ENCODE measurements around the gene NSD1. TPM values are rescaled to one million over a fixed set of nuclear protein-coding genes. Genes with fewer than 3 reads are reported as not detected.

NSD1 gene
- total RNA-seq, 1 donor, result 32.9 TPM

DNA sequence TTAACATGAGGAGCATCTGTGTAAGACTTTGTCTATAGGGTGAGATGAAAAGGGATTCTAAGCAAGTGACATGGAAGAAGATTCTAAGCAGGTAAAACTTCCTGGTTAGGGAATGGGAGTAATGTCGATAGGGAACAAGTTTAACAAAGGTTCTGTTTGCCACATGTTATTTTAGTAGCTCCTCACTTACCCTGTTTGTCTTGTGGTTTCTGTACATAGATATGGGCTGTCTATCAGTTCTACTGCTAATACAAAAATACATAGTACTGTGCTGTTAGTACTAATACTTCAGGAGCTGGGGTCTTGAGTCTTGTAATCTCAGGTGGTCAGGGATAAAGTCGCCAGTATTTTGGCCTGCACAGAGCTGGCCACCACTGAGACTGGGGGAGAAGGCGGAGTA, 137.1 kb downstream of the NSD1 start:
- no peak for DNase-seq (ENCODE audit: low read depth in 2 of 3, low spot score in 2 of 3)

DNA sequence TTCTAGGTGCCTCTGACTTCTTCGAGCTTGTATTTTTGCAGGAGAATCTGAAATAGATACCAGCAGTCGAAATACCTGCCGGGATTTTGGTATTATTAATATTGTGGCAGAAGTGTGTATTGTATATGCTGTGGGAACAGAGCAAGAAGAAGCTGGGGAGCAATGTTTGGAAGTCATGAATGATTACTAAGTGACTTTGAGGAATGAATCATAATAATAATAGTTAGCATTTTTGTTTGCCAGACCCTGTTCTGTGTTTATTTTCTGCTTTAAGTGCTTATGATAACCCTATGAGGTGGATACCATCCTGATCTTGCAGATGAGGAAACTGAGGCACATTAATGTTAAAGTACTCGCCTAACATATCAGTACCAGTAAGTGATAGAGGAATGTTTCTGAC, 137.5 kb downstream of the NSD1 start:
- no peak for DNase-seq (ENCODE audit: low read depth in 2 of 3, low spot score in 2 of 3)

DNA sequence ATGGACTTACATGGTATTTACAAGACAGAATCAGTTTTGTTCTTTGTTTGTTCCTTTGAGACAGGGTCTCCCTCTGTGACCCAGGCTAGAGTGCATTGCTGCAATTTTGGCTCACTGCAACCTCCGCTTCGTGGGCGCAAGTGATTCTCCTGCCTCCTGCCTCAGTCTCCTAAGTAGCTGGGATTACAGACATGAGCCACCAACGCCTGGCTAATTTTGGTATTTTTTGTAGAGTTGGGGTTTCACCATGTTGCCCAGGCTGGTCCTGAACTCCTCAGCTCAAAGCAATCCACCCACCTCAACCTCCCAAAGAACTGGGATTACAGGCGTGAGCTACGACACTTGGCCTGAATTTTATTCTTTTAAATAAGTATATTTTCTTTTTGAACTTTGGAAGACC, 142.3 kb downstream of the NSD1 start:
- no peak for DNase-seq (ENCODE audit: low read depth in 2 of 3, low spot score in 2 of 3)

DNA sequence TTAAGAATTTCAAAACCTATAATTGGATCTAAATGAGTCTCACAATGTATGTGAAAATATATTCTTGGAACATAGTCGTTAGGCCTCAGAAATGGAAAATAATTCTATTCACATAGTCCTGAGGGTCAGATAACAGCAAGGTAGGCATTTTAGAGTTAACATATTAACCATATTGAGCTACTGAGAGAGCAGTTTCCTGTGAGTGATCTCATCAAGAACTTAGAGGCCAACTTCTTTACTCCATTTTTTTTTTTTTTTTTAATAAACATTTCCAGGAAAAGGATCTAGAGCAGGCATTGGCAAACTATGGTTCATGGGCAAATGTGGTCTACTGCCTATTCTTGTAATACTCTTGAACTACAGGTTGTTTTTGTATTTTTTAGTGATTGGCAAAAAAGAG, 143.3 kb downstream of the NSD1 start:
- DNase-seq (ENCODE audit: low read depth in 2 of 3, low spot score in 2 of 3), result no peak

DNA sequence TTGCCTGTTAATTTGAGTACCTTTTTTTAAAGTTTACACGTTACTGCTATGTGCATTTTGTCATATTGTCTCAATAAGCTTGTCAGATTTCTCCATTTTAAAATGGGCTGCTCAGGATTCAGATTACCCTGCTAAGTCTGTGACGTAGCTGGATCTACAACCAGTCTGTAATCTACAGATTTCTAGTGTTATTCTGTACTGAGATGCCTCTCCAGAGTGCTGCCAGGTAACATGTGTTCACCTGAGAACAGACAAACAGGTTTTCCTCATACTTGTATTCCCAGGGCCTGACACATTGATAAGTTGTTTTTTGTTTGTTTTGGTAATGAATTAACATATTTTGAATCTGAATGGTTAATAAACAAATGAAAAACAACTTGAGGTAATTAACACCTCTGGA, 154.6 kb downstream of the NSD1 start:
- no peak for DNase-seq (ENCODE audit: low read depth in 2 of 3, low spot score in 2 of 3)

DNA sequence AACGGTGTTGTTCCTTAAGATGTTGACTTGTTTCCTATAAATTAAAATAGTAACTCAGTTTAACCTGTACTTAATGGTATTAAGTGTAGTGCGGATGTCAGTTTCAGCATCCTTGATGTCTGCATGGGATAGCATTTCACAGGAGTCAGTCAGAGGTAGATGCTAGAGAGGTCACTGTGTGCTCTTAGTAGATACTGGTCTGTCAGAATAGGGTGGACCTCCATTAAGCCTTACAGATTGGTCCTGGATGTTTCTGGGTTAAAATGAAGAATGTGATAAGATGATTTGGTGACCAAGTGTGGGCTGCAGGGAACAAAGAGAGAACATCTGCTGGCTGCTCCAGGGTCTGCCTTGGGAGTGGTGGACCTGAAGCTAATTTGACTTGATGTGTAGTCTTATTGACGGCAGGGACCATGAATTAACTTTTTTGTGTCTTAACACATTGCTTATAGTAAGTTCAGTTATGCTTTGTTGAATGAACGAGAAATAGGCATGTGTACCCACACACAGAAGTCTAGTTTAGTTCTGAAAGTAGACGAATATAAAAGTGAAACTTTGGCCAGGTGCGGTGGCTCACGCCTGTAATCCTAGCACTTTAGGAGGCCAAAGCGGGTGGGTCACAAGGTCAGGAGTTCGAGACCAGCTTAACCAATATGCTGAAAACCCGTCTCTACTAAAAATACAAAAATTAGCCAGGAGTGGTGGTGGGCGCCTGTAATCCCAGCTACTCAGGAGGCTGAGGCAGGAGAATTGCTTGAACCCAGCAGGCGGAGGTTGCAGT, 157.4 kb downstream of the NSD1 start:
- DNase-seq (ENCODE audit: low read depth in 2 of 3, low spot score in 2 of 3), result no peak

DNA sequence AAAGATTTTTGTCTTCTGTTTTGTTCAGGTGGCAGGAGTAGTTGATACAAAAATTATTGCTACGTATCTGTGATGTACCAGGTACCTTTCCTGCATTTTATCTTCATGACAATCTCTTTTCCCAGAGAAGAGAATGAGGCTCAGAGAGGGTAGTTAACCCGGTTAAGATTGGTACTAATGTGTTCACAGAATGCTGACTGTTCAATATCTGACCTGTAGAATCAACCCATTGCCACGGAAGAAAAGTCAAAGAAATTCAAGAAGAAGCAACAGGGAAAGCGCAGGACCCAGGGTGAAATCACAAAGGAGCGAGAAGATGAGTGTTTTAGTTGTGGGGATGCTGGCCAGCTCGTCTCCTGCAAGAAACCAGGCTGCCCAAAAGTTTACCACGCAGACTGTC, 158.2 kb downstream of the NSD1 start:
- no peak for DNase-seq (ENCODE audit: low read depth in 2 of 3, low spot score in 2 of 3)

DNA sequence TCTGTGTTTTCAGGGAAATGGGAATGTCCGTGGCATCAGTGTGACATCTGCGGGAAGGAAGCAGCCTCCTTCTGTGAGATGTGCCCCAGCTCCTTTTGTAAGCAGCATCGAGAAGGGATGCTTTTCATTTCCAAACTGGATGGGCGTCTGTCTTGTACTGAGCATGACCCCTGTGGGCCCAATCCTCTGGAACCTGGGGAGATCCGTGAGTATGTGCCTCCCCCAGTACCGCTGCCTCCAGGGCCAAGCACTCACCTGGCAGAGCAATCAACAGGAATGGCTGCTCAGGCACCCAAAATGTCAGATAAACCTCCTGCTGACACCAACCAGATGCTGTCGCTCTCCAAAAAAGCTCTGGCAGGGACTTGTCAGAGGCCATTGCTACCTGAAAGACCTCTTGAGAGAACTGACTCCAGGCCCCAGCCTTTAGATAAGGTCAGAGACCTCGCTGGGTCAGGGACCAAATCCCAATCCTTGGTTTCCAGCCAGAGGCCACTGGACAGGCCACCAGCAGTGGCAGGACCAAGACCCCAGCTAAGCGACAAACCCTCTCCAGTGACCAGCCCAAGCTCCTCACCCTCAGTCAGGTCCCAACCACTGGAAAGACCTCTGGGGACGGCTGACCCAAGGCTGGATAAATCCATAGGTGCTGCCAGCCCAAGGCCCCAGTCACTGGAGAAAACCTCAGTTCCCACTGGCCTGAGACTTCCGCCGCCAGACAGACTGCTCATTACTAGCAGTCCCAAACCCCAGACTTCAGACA, 160.4 kb downstream of the NSD1 start:
- DNase-seq (ENCODE audit: low read depth in 2 of 3, low spot score in 2 of 3), result no peak

DNA sequence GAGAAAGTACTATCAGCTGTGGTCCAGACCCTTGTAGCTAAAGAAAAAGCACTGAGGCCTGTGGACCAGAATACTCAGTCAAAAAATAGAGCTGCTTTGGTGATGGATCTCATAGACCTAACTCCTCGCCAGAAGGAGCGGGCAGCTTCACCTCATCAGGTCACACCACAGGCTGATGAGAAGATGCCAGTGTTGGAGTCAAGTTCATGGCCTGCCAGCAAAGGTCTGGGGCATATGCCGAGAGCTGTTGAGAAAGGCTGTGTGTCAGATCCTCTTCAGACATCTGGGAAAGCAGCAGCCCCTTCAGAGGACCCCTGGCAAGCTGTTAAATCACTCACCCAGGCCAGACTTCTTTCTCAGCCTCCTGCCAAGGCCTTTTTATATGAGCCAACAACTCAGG, 161.1 kb downstream of the NSD1 start:
- no peak for DNase-seq (ENCODE audit: low read depth in 2 of 3, low spot score in 2 of 3)

DNA sequence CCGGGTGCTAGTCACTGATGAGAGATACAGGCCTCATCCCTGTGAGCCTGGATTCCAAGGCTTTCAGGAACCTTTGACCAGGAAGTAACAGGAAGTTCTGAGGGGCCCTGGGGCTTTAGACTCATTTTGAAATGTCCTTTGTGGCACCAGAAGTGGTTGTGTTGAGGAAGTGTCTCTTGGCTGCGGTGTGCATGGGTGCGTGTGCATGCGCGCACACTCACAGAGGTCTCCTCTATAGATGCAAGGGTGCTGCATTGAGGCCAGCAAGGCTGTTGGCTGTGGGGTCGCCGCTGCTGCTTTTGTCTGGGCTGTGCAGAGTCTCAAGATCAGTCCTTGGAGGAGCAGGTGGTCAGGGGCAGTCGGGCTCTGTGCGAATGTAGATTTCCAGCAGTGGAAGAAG, 162.4 kb downstream of the NSD1 start:
- no peak for DNase-seq (ENCODE audit: low read depth in 2 of 3, low spot score in 2 of 3)

DNA sequence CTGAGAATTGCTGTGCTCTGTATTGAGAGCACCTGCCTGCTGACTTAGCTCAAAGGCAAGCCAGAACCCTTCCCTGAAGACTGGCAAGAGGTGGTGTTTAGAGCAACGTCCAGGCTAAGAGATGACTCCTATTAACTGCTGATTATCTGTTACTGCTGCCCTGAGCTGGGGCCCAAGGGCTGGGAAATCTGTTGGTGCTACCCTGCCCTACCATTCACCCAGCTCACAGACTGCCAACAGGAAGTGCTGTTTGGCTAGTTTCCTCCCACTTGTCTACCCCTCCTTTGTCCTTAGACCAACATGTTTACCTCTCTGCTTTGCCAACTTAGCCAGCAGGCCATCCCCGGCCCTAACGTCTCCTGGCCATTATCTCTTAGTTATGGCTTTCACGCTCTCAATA, 163.0 kb downstream of the NSD1 start:
- DNase-seq (ENCODE audit: low read depth in 2 of 3, low spot score in 2 of 3), result no peak

DNA sequence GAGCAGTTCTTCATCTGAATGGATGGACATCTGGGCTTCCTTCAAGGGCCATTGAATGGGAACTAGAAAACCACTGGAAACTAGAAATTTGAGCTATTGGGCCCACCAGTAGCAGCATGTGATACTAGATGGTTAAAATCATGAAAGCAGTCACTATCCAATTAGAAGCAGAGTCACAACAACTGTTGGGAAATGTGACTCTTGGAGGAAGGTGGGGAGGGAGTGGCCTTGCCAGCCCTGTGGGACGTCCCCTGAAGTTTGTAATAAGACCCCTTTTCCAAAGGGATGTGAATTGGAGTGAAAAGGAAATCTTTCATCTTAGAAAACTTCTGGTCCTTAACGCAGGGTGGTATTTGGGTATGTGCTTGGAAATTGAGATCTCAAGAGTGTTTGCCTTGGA, 164.3 kb downstream of the NSD1 start:
- DNase-seq (ENCODE audit: low read depth in 2 of 3, low spot score in 2 of 3), result no peak

DNA sequence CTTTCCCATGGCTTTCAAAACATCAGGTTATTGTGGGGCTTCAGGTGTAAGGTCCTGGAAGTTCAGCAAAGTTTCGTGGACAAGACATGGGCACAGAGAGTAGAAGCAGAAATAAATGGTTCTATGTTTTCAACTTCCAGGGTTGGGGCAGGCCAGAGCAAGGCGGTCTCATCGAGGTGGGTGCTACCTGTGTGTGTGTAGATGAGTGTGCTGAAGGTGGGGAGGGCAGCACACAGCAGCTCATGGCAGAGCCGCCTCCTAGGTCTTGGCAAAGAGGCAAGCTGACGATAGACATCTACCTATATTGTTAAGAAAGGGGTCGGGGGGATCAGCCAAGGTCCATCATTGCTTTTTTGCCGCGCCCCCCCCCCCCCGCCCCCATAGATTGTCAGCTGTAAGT, 166.1 kb downstream of the NSD1 start:
- DNase-seq (ENCODE audit: low read depth in 2 of 3, low spot score in 2 of 3), result no peak

DNA sequence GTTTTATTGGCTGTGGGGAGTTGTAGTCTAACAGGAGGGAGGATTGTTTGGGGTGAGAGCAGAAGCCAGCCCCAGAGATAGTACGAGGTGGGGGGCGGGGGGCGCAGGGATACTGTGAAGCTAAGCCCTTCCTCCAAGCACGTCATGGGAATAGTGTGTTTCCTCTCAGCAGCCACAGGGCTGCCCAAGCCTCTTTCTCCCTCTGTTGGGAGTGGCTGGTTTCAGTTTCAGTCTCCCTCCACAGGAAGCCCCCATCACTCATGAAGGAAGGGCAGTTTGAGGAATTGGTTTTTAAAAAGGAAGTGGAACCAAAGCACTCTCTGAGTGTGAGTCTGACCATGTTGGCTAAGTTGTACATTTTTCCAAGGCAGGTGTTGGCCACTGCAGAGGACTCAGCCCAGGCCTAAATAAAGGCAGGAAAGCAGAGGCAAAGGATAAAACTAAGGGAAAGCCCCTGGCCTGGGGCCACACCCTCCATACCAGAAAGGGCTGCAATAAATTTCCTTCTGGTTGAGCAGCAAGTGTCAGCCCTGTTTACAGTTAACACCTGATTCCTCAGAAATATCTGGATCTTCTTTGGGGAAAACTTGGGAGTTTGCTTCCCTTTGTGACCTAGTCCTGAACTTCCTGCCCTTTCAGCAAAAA, 166.8 kb downstream of the NSD1 start:
- DNase-seq (ENCODE audit: low read depth in 2 of 3, low spot score in 2 of 3), result peak in 2 of 3 donors; percentile 91 to 94

DNA sequence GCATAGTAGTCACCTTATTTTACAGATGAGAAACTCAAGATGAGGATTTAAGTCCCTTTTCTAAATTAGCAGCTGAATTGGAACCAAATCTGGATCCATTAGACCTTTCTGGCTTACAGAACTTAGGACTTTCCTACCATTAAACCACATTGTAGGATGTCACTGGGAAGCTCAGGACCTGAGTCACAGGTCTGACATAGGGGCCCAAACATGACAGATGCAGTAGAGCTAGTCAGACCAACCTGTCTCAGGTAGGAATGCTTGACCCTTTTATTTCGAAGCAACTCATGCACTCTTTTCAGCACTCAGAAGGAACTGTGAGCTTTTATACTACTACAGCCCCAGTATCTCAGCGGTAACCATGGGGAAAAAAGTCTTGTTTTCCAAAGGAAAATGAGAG, 167.4 kb downstream of the NSD1 start:
- no peak for DNase-seq (ENCODE audit: low read depth in 2 of 3, low spot score in 2 of 3)

DNA sequence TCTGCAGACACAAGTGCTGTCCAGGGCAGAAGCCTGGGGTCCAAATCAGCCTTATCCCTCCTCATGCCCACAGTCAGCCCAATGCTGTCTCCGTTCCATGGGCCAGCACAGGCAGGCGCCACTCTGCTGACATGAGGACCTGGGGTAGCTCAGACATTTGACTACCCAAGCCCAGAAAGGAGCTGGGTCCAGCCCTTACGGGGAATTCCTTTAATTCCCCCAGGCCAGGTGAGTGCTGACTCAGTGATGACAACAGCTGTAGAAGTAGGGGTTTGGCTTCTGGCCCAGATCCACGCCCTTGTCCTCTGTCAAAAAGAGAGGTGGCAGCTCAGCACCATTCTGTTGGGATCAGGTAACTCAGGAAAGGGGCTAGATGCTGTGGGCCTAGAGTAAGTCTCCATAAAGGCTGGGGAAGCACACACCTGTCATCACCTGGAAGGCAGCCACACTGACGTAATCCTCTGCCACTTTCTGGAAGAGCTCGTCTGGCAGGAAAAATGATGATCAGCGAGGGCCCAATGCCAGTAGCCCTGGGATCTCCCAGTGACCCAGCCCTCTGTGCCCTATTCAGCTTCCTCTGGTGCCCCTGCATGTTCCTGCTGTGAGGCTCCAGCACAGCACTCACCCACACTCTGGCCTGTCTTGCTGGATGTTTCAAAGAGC, 168.1 kb downstream of the NSD1 start:
- no peak for DNase-seq (ENCODE audit: low read depth in 2 of 3, low spot score in 2 of 3)

DNA sequence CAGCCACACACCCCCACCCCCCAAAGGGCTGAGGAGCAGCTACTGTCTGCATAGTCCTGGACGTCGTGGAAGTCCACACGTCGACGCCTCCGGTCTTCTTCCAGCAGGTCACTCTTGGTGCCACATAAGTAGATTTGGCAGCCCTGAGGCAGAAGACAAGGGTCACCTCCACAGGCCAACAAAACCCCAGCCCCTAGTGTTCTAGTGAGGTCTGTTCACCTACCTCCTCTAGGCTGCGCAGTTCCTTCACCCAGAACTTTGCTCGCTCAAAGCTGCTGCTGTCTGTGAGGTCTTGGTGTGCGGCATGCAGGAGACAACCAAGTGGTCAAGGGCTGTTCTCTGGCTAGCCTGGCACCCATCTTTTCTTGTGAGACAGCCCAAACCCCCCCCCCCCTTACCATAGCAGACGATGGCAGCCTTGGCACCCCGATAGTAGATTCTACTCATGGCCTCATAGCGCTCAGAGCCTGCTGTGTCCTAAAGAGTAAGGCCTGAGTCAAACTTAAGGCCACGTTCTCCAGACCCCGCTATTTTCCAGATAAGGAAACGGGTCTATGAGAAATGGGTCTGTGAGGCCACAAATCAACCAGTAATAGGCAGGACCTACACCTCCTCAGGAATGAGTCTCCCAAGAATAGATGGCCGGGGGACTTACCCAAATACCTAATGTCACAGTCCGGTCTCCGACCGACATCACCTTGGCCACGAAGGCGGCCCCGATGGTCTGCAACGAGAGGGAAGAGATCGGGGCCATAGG, 169.0 kb downstream of the NSD1 start:
- no peak for DNase-seq (ENCODE audit: low read depth in 2 of 3, low spot score in 2 of 3)

DNA sequence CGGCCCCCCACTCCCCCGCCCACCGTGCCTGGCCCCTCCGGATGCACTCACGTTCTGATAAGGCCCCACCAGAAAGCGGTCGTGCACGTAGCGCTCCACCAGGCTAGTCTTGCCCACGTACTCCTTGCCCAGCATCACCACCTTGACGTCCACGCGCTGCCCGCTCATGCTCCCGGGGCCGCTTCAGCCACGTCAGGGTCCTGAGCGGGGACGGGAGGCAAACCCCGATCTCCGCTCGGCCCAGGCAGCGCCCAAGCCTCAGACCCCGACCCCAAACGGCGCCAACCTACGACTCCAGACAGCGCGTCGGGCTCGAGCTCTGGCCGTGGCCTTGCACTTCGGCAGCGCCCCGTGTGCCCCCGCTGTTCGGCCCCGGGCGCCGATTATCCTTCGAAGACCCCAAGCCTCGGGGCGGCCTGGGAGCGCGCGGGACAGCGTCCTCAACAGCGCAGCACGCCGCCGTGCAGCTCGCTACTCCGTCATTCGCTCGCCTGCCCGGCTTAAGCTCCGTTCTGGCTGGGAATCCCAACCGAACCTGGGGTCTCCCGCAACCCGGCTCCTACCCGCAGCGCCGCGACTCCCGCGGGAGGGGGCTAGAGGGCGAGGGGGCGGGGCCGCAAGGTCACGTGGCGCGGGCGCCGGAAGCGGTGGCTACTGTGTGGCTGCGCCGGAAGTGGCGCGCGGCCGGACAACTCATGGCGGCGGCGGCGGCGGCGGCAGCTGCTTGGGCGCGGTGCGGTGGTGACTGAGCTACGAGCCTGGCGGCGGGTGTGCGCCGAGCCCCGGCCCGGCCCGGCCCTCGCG, 169.8 kb downstream of the NSD1 start, which contains the start of the genes PRELID1 and RAB24:
PRELID1 (plus strand) TSS at position 679 of the 804 bp plus-strand sequence. CDS start 187 bp downstream, outside the sequence.
RAB24 (minus strand) TSS at position 599 of the 804 bp plus-strand sequence; CDS start at position 168, 431 bp downstream.
- peak; percentile 76 to 89 (median 86) for DNase-seq (ENCODE audit: low read depth in 2 of 3, low spot score in 2 of 3)

DNA sequence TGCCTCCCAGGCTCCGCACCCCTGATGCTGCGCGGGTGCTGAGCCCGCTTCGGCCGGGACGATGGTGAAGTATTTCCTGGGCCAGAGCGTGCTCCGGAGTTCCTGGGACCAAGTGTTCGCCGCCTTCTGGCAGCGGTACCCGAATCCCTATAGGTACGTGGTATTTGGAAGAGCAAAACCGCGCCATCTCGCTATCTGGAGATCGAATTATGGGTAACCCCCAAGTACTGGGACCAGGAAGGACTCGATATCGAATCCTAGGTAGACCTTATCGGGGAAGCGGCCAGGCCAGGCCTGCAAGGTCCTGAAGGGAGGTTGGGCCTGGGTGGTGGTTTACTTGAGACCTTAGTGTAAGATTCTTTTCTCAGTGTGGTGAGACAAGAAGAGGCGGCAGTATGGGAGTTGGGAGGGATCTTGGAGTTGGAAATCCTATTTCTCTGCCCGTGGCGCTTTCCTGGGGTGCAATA, 170.4 kb downstream of the NSD1 start:
- no peak for DNase-seq (ENCODE audit: low read depth in 2 of 3, low spot score in 2 of 3)

All from hematopoietic multipotent progenitor cell (in vitro differentiated cells).